HL-60 (cell line): Measurements from ENCODE around the gene ATXN3L.

Experiments
- POLR2AphosphoS5 ChIP-seq: IDR thresholded peaks from 2 replicates; pipeline ENCODE4 v1.6.1; 2012; ENCODE audit warnings: low read depth
- SPI1 ChIP-seq: IDR thresholded peaks from 2 replicates; pipeline ENCODE4 v1.6.1; 2012; ENCODE audit warnings: low read depth, mild to moderate bottlenecking, borderline replicate concordance
- TF ChIP-seq, protein P1 (sequence below): IDR thresholded peaks from one replicate; pipeline ENCODE4 v1.5.1; 2011; ENCODE audit warnings: low read length, control low read depth, inconsistent platforms; ENCODE audit not compliant: insufficient read depth

DNA sequence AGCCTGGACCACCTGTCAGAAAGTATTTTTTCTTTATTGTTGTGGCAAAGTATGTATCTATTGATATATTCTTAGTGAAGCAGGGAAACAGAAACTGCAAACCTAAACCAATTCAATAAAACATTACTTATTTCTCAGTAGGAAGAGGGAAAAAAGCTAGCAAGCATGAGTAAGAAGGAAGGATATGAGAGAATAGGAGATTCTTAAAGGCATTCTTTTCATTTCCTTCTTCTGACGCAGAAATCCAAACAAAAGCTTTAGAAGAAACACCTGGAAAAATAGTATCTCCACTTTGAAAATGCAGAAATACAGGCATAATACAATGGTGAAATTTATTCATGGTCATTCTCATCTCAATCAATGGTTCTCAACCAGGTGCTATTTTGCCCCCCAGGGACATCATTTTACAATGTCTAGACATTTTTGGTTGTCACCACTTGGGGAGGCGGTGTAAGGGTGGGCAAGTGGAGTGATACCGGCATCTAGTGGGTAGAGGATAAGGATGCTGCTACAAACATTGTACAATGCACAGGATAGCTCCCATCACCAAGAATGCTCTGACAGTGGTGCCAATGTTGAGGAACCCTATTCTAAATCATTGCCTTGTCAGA lies 21.7 kb upstream of the ATXN3L start:
- TF ChIP-seq, protein P1, sequence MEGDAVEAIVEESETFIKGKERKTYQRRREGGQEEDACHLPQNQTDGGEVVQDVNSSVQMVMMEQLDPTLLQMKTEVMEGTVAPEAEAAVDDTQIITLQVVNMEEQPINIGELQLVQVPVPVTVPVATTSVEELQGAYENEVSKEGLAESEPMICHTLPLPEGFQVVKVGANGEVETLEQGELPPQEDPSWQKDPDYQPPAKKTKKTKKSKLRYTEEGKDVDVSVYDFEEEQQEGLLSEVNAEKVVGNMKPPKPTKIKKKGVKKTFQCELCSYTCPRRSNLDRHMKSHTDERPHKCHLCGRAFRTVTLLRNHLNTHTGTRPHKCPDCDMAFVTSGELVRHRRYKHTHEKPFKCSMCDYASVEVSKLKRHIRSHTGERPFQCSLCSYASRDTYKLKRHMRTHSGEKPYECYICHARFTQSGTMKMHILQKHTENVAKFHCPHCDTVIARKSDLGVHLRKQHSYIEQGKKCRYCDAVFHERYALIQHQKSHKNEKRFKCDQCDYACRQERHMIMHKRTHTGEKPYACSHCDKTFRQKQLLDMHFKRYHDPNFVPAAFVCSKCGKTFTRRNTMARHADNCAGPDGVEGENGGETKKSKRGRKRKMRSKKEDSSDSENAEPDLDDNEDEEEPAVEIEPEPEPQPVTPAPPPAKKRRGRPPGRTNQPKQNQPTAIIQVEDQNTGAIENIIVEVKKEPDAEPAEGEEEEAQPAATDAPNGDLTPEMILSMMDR, result no peak
- TF ChIP-seq POLR2AphosphoS5 (no peak), SPI1 (no peak)
